ENCODE measurements around the gene METTL9.
"Not testable (repeated sequence)": the region's sequence is repeated elsewhere in the genome, so short reads cannot be mapped to it uniquely, and the experiment has no call there.

Gene METTL9

GRCh38 chr16:21573506-21573905 lies 25.9 kb upstream of the METTL9 start:
- not testable (repeated sequence) for DNase-seq (ENCODE audit: low read depth, low spot score)

- DNase-seq (ENCODE audit: low read depth, low spot score), result no peak
These were observed 25.0 kb upstream of the METTL9 start for GRCh38 chr16:21574372-21574771.

- DNase-seq (ENCODE audit: low read depth, low spot score), result not testable (repeated sequence)
These were observed 23.1 kb upstream of the METTL9 start for GRCh38 chr16:21576323-21576722.

- DNase-seq (ENCODE audit: low read depth, low spot score), result not testable (repeated sequence)
These were observed 21.9 kb upstream of the METTL9 start for GRCh38 chr16:21577487-21577886.

- not testable (repeated sequence) for DNase-seq (ENCODE audit: low read depth, low spot score)
These were observed 21.1 kb upstream of the METTL9 start for GRCh38 chr16:21578311-21578710.

GRCh38 chr16:21580131-21580530 lies 19.2 kb upstream of the METTL9 start:
- DNase-seq (ENCODE audit: low read depth, low spot score), result not testable (repeated sequence)

- no peak for DNase-seq (ENCODE audit: low read depth, low spot score)
These were observed 18.6 kb upstream of the METTL9 start for GRCh38 chr16:21580807-21581206.

- no peak for DNase-seq (ENCODE audit: low read depth, low spot score)
These were observed 14.6 kb upstream of the METTL9 start for GRCh38 chr16:21584817-21585216.

GRCh38 chr16:21588593-21588992 lies 10.8 kb upstream of the METTL9 start:
- DNase-seq (ENCODE audit: low read depth, low spot score), result not testable (repeated sequence)

- no peak for DNase-seq (ENCODE audit: low read depth, low spot score)
These were observed 9.8 kb upstream of the METTL9 start for GRCh38 chr16:21589551-21589950.

- no peak for DNase-seq (ENCODE audit: low read depth, low spot score)
These were observed 9.1 kb upstream of the METTL9 start for GRCh38 chr16:21590287-21590686.

GRCh38 chr16:21590796-21591195 lies 8.6 kb upstream of the METTL9 start:
- no peak for DNase-seq (ENCODE audit: low read depth, low spot score)

- DNase-seq (ENCODE audit: low read depth, low spot score), result no peak
These were observed 7.2 kb upstream of the METTL9 start for GRCh38 chr16:21592191-21592590.

GRCh38 chr16:21593530-21594289 lies 5.7 kb upstream of the METTL9 start:
- DNase-seq (ENCODE audit: low read depth, low spot score), result no peak

GRCh38 chr16:21597561-21598030 lies 1.8 kb upstream of the METTL9 start:
- no peak for DNase-seq (ENCODE audit: low read depth, low spot score)

- DNase-seq (ENCODE audit: low read depth, low spot score), result no peak
These were observed 1.2 kb upstream of the METTL9 start for GRCh38 chr16:21598206-21598605.

- no peak for DNase-seq (ENCODE audit: low read depth, low spot score)
These were observed 666 bp upstream of the METTL9 start for GRCh38 chr16:21598701-21599121.

- DNase-seq (ENCODE audit: low read depth, low spot score), result no peak
These were observed 825 bp downstream of the METTL9 start for GRCh38 chr16:21600031-21600773.

GRCh38 chr16:21602785-21603184 lies 3.4 kb downstream of the METTL9 start:
- DNase-seq (ENCODE audit: low read depth, low spot score), result no peak

GRCh38 chr16:21603928-21604327 lies 4.6 kb downstream of the METTL9 start:
- DNase-seq (ENCODE audit: low read depth, low spot score), result no peak

GRCh38 chr16:21605848-21606247 lies 6.5 kb downstream of the METTL9 start:
- DNase-seq (ENCODE audit: low read depth, low spot score), result not testable (repeated sequence)

GRCh38 chr16:21608639-21609328 lies 9.4 kb downstream of the METTL9 start:
- DNase-seq (ENCODE audit: low read depth, low spot score), result no peak

Measured in smooth muscle cell of the brain vasculature (primary cell).